ENCODE results near the gene TMED7. TPM values are rescaled to one million over a fixed set of nuclear protein-coding genes. Genes with fewer than 3 reads are reported as not detected.

TMED7 gene
- total and polyA plus RNA-seq, 2 of the 8 experiments (the other 6 are each of a cell fraction or from before 2014, with no cell fraction given), result 43.8 to 75.2 TPM

GRCh38 chr5:115648056-115648455 is 22.2 kb upstream of the TMED7 start:
- H4K8ac ChIP-seq (ENCODE audit: extremely low read depth, insufficient read depth, low read length), result no peak overlapping the region

More at GRCh38 chr5:115648056-115648455, 22.2 kb upstream of the TMED7 start:
- H2BK15ac ChIP-seq (ENCODE audit: low read length), result no peak overlapping the region
- no peak overlapping the region for H2BK5ac ChIP-seq (ENCODE audit: low read depth, low read length)
- H4K91ac ChIP-seq (replicated peaks; ENCODE audit: insufficient read length, low read length), result no peak overlapping the region
- no peak overlapping the region for H3K4ac ChIP-seq (replicated peaks; ENCODE audit: insufficient read length, low read depth, low read length)
- no peaks in the 10 kb centered on the region for H3K9me3 ChIP-seq (ENCODE audit: insufficient read depth in 2 of 2, low read depth in 1 of 2, low read length in 1 of 2)
- no peak for FAIRE-seq
- no peak overlapping the region for H2BK12ac ChIP-seq (ENCODE audit: low read depth, low read length)
- no peak overlapping the region for H2AK5ac ChIP-seq (ENCODE audit: low read depth, low read length)
- no peaks in the 10 kb centered on the region for H3K79me1 ChIP-seq (ENCODE audit: low read depth, low read length)
- TF ChIP-seq CBX5 (IDR thresholded peaks at IDR 0.05; ENCODE audit: low read depth, low read length) (no peak), HDAC6 (IDR thresholded peaks at IDR 0.05; ENCODE audit: low read depth, low read length) (no peak), FOSL1 (IDR thresholded peaks at IDR 0.05; ENCODE audit: insufficient read depth, low read depth, low read length) (no peak), CTCF (IDR thresholded peaks at IDR 0.05; ENCODE audit: control extremely low read depth in 1 of 3, insufficient read depth in 1 of 3, low read depth in 1 of 3, low read length in 3 of 3) (no peak), BCL11A (IDR thresholded peaks at IDR 0.05; ENCODE audit: low read depth in 2 of 2, low read length in 2 of 2) (no peak), NRF1 (IDR thresholded peaks at IDR 0.05; ENCODE audit: low read depth, low read length) (no peak), NANOG (IDR thresholded peaks at IDR 0.05; ENCODE audit: insufficient read depth, low read depth, low read length, poor library complexity, severe bottlenecking) (no peak)
- no peak overlapping the region for H3K9ac ChIP-seq (replicated peaks in 1 of 4; ENCODE audit: extremely low read depth in 1 of 4, low read depth in 3 of 4, low read length in 3 of 4)
- no peaks in the 10 kb centered on the region for H4K20me1 ChIP-seq (replicated peaks in 1 of 2; ENCODE audit: control insufficient read depth in 1 of 2, insufficient read depth in 2 of 2, low read length in 2 of 2)
- H3K4me3 ChIP-seq (ENCODE audit: extremely low read depth in 1 of 4, insufficient read depth in 2 of 4, low read depth in 3 of 4, low read length in 4 of 4), result no peak overlapping the region
- H2BK20ac ChIP-seq (ENCODE audit: low read length), result no peak overlapping the region
- 79% methylated on average over 3 of the region's 3 CpGs; no CpG with 5 or more reads in 1 of the 2 experiments for WGBS, 2 experiments (ENCODE audit: extremely low coverage in 1 of 2, insufficient coverage in 1 of 2, insufficient read length in 1 of 2, insufficient replicate concordance in 2 of 2, low coverage in 1 of 2, low lambda C conversion rate in 2 of 2, missing lambda C conversion rate in 1 of 2)
- H2BK120ac ChIP-seq (replicated peaks; ENCODE audit: low read depth, low read length), result no peak overlapping the region
- no peak for DNase-seq (ENCODE audit: low read depth in 1 of 2, low spot score in 2 of 2)
- POLR2A ChIA-PET (ENCODE audit: partially characterized antibody), result no interaction called here
- no peaks in the 10 kb centered on the region for H3K36me3 ChIP-seq (ENCODE audit: control insufficient read depth in 2 of 4, insufficient read depth in 4 of 4, low read length in 3 of 4)
- no peaks in the 10 kb centered on the region for H3K27me3 ChIP-seq (replicated peaks in 1 of 4; ENCODE audit: control insufficient read depth in 3 of 4, extremely low read depth in 1 of 4, insufficient read depth in 3 of 4, low read length in 3 of 4)
- no peak overlapping the region for H3K56ac ChIP-seq (replicated peaks; ENCODE audit: insufficient read length, low read depth, low read length)
- H2AFZ ChIP-seq (ENCODE audit: low read length), result no peak overlapping the region
- no peak overlapping the region for H3K23ac ChIP-seq (ENCODE audit: insufficient read length)
- no peak overlapping the region for H3K4me2 ChIP-seq (ENCODE audit: insufficient read depth in 1 of 2, low read depth in 2 of 2, low read length in 2 of 2)
- no peak overlapping the region for H3K18ac ChIP-seq (ENCODE audit: extremely low read depth, low read length)
- no peak overlapping the region for H3K14ac ChIP-seq (ENCODE audit: insufficient read length)
- H3K27ac ChIP-seq (ENCODE audit: low read depth, low read length), result no peak overlapping the region
- H4K5ac ChIP-seq (ENCODE audit: insufficient read length, low read depth, low read length), result no peak overlapping the region
- no peaks in the 10 kb centered on the region for H3K79me2 ChIP-seq (ENCODE audit: control insufficient read depth in 1 of 2, insufficient read depth in 2 of 2, low read length in 2 of 2)
- CTCF ChIA-PET (ENCODE audit: partially characterized antibody), result interaction anchor here (0.9 kb wide), 1 partner anchor 9 kb away, joined by 5 read pairs; no protein-coding TSS in a partner anchor
- H3K23me2 ChIP-seq (ENCODE audit: low read depth, low read length), result no peaks in the 10 kb centered on the region; the same call in 1 of the 2 replicates
- H3K4me1 ChIP-seq (replicated peaks in 1 of 4; ENCODE audit: control insufficient read depth in 3 of 4, insufficient read depth in 4 of 4, low read length in 3 of 4), result no peaks in the 10 kb centered on the region
